Stimulated activated CD4-positive, alpha-beta T cell treated with anti-CD3 and anti-CD28 coated beads, Interleukin-15, amount 100 ng/mL, for 1 hour (primary cell): Measurements from ENCODE around the gene NEK11.
"Not testable (repeated sequence)": the region's sequence is repeated elsewhere in the genome, so short reads cannot be mapped to it uniquely, and the experiment has no call there.

Experiments used
- DNase-seq, 2 donors: peaks; one replicate each; pipeline ENCODE4 v3.0.0-alpha.2; 2020; ENCODE audit warnings: low read depth in 1 of 2, low spot score in 1 of 2

Gene NEK11

GRCh38 chr3:131042271-131042985 lies 15.8 kb downstream of the NEK11 start:
- not testable (repeated sequence) for DNase-seq

- DNase-seq = no peak
These were observed 20.9 kb downstream of the NEK11 start for GRCh38 chr3:131047582-131047981.

GRCh38 chr3:131048030-131048429 lies 21.4 kb downstream of the NEK11 start:
- DNase-seq = no peak

- no peak for DNase-seq
These were observed 23.3 kb downstream of the NEK11 start for GRCh38 chr3:131050001-131050400.

- DNase-seq = no peak
These were observed 26.6 kb downstream of the NEK11 start for GRCh38 chr3:131053043-131053859.

- no peak for DNase-seq
These were observed 41.3 kb downstream of the NEK11 start for GRCh38 chr3:131067983-131068382.

GRCh38 chr3:131072099-131072559 lies 45.5 kb downstream of the NEK11 start:
- no peak for DNase-seq

- DNase-seq = no peak
These were observed 46.2 kb downstream of the NEK11 start for GRCh38 chr3:131072845-131073244.

GRCh38 chr3:131075632-131076328 lies 49.1 kb downstream of the NEK11 start:
- no peak for DNase-seq

GRCh38 chr3:131077904-131078303 lies 51.2 kb downstream of the NEK11 start:
- no peak for DNase-seq

GRCh38 chr3:131079086-131079485 lies 52.4 kb downstream of the NEK11 start:
- no peak for DNase-seq

- DNase-seq = no peak
These were observed 54.5 kb downstream of the NEK11 start for GRCh38 chr3:131081224-131081623.

GRCh38 chr3:131082246-131082645 lies 55.6 kb downstream of the NEK11 start:
- no peak for DNase-seq

GRCh38 chr3:131082871-131083863 lies 56.5 kb downstream of the NEK11 start:
- no peak for DNase-seq

GRCh38 chr3:131091768-131092167 lies 65.1 kb downstream of the NEK11 start:
- no peak for DNase-seq

GRCh38 chr3:131107637-131108433 lies 81.2 kb downstream of the NEK11 start:
- DNase-seq = no peak

- no peak for DNase-seq
These were observed 82.5 kb downstream of the NEK11 start for GRCh38 chr3:131109156-131109555.

GRCh38 chr3:131110087-131110486 lies 83.4 kb downstream of the NEK11 start:
- no peak for DNase-seq

GRCh38 chr3:131114256-131114655 lies 87.6 kb downstream of the NEK11 start:
- DNase-seq = no peak

GRCh38 chr3:131125684-131126083 lies 99.0 kb downstream of the NEK11 start:
- DNase-seq = no peak
